ENCODE results near the gene ACTG1. TPM values are rescaled to one million over a fixed set of nuclear protein-coding genes. Genes with fewer than 3 reads are reported as not detected.

The ACTG1 gene
- total and polyA plus RNA-seq, 9 of the 15 experiments (the other 6 are each of a cell fraction or from before 2014, with no cell fraction given): 224 to 1,775 (median 568) TPM

- no peak overlapping the region for H3K4me2 ChIP-seq (ENCODE audit: insufficient read depth, low read length)
- no peak overlapping the region for H3K4me3 ChIP-seq
- no peaks in the 10 kb centered on the region for H3K9me3 ChIP-seq (replicated peaks; ENCODE audit: control insufficient read depth, insufficient read depth, low read depth, low read length)
- BruUV-seq (replicated peaks): no TSS peak
- peaks cover 11% of the 10 kb centered on the region; the same call in 2 of the 3 replicates for H3K79me2 ChIP-seq (ENCODE audit: control insufficient read depth, insufficient read depth, low read length)
- ATAC-seq: no peak
- intact Hi-C loops (cut with micrococcal nuclease) (loop anchor here (10.0 kb wide), 1 partner anchor 195 kb away; the partner anchor contains the start of gene SLC38A10), in situ Hi-C loops (cut with MboI) (no loop called here)
- H3K4me1 ChIP-seq (replicated peaks in 1 of 2; ENCODE audit: control insufficient read depth in 2 of 2, insufficient read depth in 2 of 2, low read length in 2 of 2): peaks cover 14 to 56% of the 10 kb centered on the region in 2 experiments
- WGBS (ENCODE audit: insufficient coverage, low coverage, missing lambda C conversion rate): 81% methylated on average over 16 of the region's 27 CpGs
- DNase-seq (ENCODE audit: extremely low read depth in 1 of 4, low spot score in 3 of 4): no peak
- H3K27ac ChIP-seq (ENCODE audit: extremely low read depth, low read depth, low read length): no peak overlapping the region
- H4K20me1 ChIP-seq (replicated peaks; ENCODE audit: control insufficient read depth, insufficient read depth, low read length): no peaks in the 10 kb centered on the region
- ChIA-PET POLR2A (interaction anchor here (0.5 to 3.1 kb wide), 10 partner anchors 11 to 224 kb away, joined by 3 to 18 read pairs (median 6); partner anchors contain the start of gene ACTG1), CTCF (ENCODE audit: low intra/inter-chr PET ratio) (no interaction called here)
- H3K36me3 ChIP-seq (ENCODE audit: control insufficient read depth, insufficient read depth, low read length): no peaks in the 10 kb centered on the region
- FAIRE-seq: no peak
- no peaks in the 10 kb centered on the region; a peak in 1 of 5 replicates for H3K27me3 ChIP-seq (ENCODE audit: control insufficient read depth in 2 of 2, insufficient read depth in 2 of 2, low read length in 2 of 2)
- H3K9me1 ChIP-seq (ENCODE audit: control insufficient read depth, insufficient read depth, low read length): no peaks in the 10 kb centered on the region
- no peak overlapping the region for H2AFZ ChIP-seq (ENCODE audit: low read depth, low read length)
- peak overlapping the region in 1 of 2 experiments; percentile 98; a peak in 1 of 4 replicates for H3K9ac ChIP-seq (ENCODE audit: insufficient read depth in 1 of 2, low read depth in 2 of 2, low read length in 2 of 2)
- TF ChIP-seq GTF2A2 (tag; IDR thresholded peaks at IDR 0.05): no peak
- TF ChIP-seq ZNF384 (IDR thresholded peaks at IDR 0.05; ENCODE audit: low read depth, low read length): no peak
- TF ChIP-seq ZNF175 (CRISPR knock-in tag; IDR thresholded peaks at IDR 0.05; ENCODE audit: low read depth): no peak
- no peak for TF ChIP-seq ZNF764 (CRISPR knock-in tag; IDR thresholded peaks at IDR 0.05; ENCODE audit: low read depth)
- no peak for TF ChIP-seq TCF7 (IDR thresholded peaks at IDR 0.05; ENCODE audit: borderline replicate concordance)
- TF ChIP-seq MEF2A (IDR thresholded peaks at IDR 0.05; ENCODE audit: control insufficient read depth, low read depth, low read length): no peak
- TF ChIP-seq ARID3A (IDR thresholded peaks at IDR 0.05; ENCODE audit: borderline replicate concordance, low read depth, low read length): no peak
- no peak for TF ChIP-seq TBP (optimal IDR thresholded peaks at IDR 0.05; ENCODE audit: low read depth, low read length)
- no peak for TF ChIP-seq ID3 (CRISPR knock-in tag; IDR thresholded peaks at IDR 0.05)
- no peak for TF ChIP-seq ID3 (tag; IDR thresholded peaks at IDR 0.05)
- no peak for TF ChIP-seq TAF9B (IDR thresholded peaks at IDR 0.05; ENCODE audit: partially characterized antibody)
- no peak for TF ChIP-seq ZNF561 (CRISPR knock-in tag; conservative IDR thresholded peaks at IDR 0.05)
- no peak for TF ChIP-seq NFXL1 (CRISPR knock-in tag; IDR thresholded peaks at IDR 0.05)
- TF ChIP-seq ZNF184 (CRISPR knock-in tag; IDR thresholded peaks at IDR 0.05): no peak
- no peak for TF ChIP-seq ZNF445 (CRISPR knock-in tag; IDR thresholded peaks at IDR 0.05; ENCODE audit: low read depth)
- TF ChIP-seq ZNF717 (CRISPR knock-in tag; IDR thresholded peaks at IDR 0.05): no peak
- TF ChIP-seq HBP1 (CRISPR knock-in tag; IDR thresholded peaks at IDR 0.05): no peak
Observed at GRCh38 chr17:81489012-81489997, 23.3 kb downstream of the ACTG1 start.

Measured in K562 (cell line).